ENCODE results near the gene SERPINB10.

DNA sequence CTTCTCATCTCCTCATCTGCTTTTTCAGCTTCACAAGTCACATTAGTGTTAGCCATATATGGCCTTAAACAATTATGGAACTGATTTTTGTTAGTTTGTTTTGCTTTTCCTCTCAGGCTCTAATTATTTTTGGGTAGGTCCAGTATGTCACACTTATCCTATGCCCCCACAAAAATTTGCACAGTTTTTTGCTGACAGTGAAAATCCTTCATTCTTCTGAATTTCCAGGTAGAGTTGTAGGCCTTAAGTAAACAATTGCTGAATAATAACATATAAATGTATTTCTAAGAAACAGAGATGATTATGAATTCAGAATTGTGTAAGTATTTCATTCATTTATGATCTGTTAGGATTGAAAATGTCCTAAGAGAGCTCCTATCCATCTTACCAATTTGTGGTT lies 8.6 kb upstream of the SERPINB10 start:
- TF ChIP-seq, protein P1, sequence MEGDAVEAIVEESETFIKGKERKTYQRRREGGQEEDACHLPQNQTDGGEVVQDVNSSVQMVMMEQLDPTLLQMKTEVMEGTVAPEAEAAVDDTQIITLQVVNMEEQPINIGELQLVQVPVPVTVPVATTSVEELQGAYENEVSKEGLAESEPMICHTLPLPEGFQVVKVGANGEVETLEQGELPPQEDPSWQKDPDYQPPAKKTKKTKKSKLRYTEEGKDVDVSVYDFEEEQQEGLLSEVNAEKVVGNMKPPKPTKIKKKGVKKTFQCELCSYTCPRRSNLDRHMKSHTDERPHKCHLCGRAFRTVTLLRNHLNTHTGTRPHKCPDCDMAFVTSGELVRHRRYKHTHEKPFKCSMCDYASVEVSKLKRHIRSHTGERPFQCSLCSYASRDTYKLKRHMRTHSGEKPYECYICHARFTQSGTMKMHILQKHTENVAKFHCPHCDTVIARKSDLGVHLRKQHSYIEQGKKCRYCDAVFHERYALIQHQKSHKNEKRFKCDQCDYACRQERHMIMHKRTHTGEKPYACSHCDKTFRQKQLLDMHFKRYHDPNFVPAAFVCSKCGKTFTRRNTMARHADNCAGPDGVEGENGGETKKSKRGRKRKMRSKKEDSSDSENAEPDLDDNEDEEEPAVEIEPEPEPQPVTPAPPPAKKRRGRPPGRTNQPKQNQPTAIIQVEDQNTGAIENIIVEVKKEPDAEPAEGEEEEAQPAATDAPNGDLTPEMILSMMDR (conservative IDR thresholded peaks at IDR 0.05 in 1 of 2, IDR thresholded peaks at IDR 0.05 in 1 of 2; ENCODE audit: extremely low read depth in 1 of 2, insufficient read depth in 1 of 2, low read depth in 1 of 2, low read length in 2 of 2): no peak
- no peak for TF ChIP-seq EZH2 (IDR thresholded peaks at IDR 0.05; ENCODE audit: borderline replicate concordance, low read length)
